Ectodermal cell (in vitro differentiated cells): Measurements from ENCODE around the gene GRAMD1A.

ENCODE experiments used
- H3K27ac ChIP-seq: 2 replicates; pipeline ENCODE4 v1.7.0; 2013; ENCODE audit warnings: mild to moderate bottlenecking, low read depth, low read length; ENCODE audit not compliant: insufficient read depth, poor library complexity, severe bottlenecking
- H3K27me3 ChIP-seq: 2 replicates; pipeline ENCODE4 v1.7.0; 2013; ENCODE audit warnings: mild to moderate bottlenecking, low read length; ENCODE audit not compliant: insufficient read depth, control insufficient read depth, poor library complexity, severe bottlenecking
- H3K36me3 ChIP-seq: one replicate; pipeline ENCODE4 v1.7.0; 2013; ENCODE audit warnings: low read length; ENCODE audit not compliant: control insufficient read depth, insufficient read depth
- H3K4me1 ChIP-seq: one replicate; pipeline ENCODE4 v1.7.0; 2013; ENCODE audit warnings: low read length; ENCODE audit not compliant: control insufficient read depth, insufficient read depth
- H3K4me3 ChIP-seq: 2 replicates; pipeline ENCODE4 v1.7.0; 2013; ENCODE audit warnings: low read depth, low read length, control low read depth; ENCODE audit not compliant: insufficient read depth
- H3K9me3 ChIP-seq: 2 replicates; pipeline ENCODE4 v1.7.0; 2013; ENCODE audit warnings: mild to moderate bottlenecking, low read length, moderate library complexity; ENCODE audit not compliant: control insufficient read depth
- WGBS, 2 experiments: methylation state at CpG; one replicate each; pipeline ENCODE4 v1.1.7; 2013; ENCODE audit warnings: missing lambda C conversion rate in 2 of 2; 5-methylcytosine and 5-hydroxymethylcytosine counted together

The GRAMD1A gene

GRCh38 chr19:34979819-34980640, 20.1 kb upstream of the GRAMD1A start:
- Histone ChIP-seq H3K4me1 (no peaks in the 10 kb centered on the region), H3K9me3 (no peaks in the 10 kb centered on the region), H3K27me3 (no peaks in the 10 kb centered on the region), H3K36me3 (no peaks in the 10 kb centered on the region), H3K27ac (no peak overlapping the region), H3K4me3 (no peak overlapping the region)
- WGBS, 2 experiments, result 84 to 92% methylated on average over 11 to 12 of the region's 12 CpGs

- no peak overlapping the region for H3K27ac ChIP-seq
Measured at GRCh38 chr19:34982275-34982674, 17.8 kb upstream of the GRAMD1A start.

GRCh38 chr19:34983786-34984185, 16.3 kb upstream of the GRAMD1A start:
- no peaks in the 10 kb centered on the region for H3K9me3 ChIP-seq
- no peaks in the 10 kb centered on the region for H3K4me1 ChIP-seq
- no peak overlapping the region for H3K4me3 ChIP-seq
- no peaks in the 10 kb centered on the region for H3K27me3 ChIP-seq
- H3K36me3 ChIP-seq, result no peaks in the 10 kb centered on the region
- no peak overlapping the region for H3K27ac ChIP-seq
- WGBS, 2 experiments, result 90 to 99% methylated on average over 4 of the region's 4 CpGs

More at GRCh38 chr19:34982275-34982674, 17.8 kb upstream of the GRAMD1A start:
- no peaks in the 10 kb centered on the region for H3K4me1 ChIP-seq
- no peaks in the 10 kb centered on the region for H3K36me3 ChIP-seq
- H3K27me3 ChIP-seq, result no peaks in the 10 kb centered on the region
- H3K9me3 ChIP-seq, result no peaks in the 10 kb centered on the region
- 82 to 92% methylated on average over 2 to 4 of the region's 5 CpGs for WGBS, 2 experiments
- no peak overlapping the region for H3K4me3 ChIP-seq

GRCh38 chr19:34984287-34984686, 15.8 kb upstream of the GRAMD1A start:
- no peaks in the 10 kb centered on the region for H3K4me1 ChIP-seq
- WGBS, 2 experiments, result 96 to 100% methylated on average over 2 to 3 of the region's 3 CpGs
- H3K4me3 ChIP-seq, result no peak overlapping the region

DNA sequence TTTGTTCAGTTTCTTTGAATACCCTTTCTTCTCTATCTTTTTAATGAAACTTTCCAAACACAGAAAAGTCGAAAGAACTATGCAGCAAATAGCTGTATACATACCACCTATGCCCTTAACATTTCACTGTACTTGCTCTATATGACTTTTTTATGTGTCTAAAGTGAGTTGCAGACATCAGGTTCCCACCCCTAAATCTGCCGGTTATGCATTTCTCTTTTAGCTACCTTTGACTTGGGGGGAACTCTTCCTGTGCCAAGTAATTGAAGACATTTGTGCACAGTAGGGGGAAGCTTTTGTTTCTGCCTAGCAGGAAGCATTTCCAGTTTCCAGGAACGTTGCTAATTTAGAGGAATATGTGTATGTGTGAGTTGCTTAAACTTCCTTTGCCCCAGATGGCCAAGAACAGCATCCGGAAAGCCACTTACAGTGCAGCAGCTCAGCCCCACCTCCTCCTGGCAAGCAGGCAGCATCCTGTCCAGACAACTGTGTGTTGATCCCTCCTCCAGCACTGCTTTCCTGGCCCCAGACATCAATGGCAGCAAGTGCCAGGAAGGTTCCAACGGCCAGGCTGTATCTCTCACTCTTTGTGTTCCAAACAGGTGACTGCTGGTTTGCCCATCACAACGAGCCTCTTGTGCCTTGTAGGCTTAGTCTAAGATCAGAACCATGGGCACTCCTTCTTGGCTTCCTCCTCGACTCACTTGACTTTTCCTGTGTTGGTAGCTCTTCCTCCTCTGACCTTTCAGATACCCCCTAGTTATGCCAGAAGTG, 14.7 kb upstream of the GRAMD1A start:
- Histone ChIP-seq H3K27ac (no peak overlapping the region), H3K4me3 (no peak overlapping the region), H3K9me3 (no peaks in the 10 kb centered on the region), H3K4me1 (no peaks in the 10 kb centered on the region), H3K36me3 (no peaks in the 10 kb centered on the region), H3K27me3 (no peaks in the 10 kb centered on the region)
- WGBS, 2 experiments, result 52 to 54% methylated on average over 7 of the region's 7 CpGs

More at GRCh38 chr19:34984287-34984686, 15.8 kb upstream of the GRAMD1A start:
- H3K9me3 ChIP-seq, result no peaks in the 10 kb centered on the region
- no peaks in the 10 kb centered on the region for H3K36me3 ChIP-seq
- H3K27ac ChIP-seq, result no peak overlapping the region
- H3K27me3 ChIP-seq, result no peaks in the 10 kb centered on the region

GRCh38 chr19:34988119-34988518, 12.0 kb upstream of the GRAMD1A start:
- H3K27ac ChIP-seq, result no peak overlapping the region
- no peaks in the 10 kb centered on the region for H3K4me1 ChIP-seq
- H3K27me3 ChIP-seq, result no peaks in the 10 kb centered on the region
- WGBS, 2 experiments, result 100% methylated on average over 1 of the region's 1 CpG
- no peak overlapping the region for H3K4me3 ChIP-seq
- H3K36me3 ChIP-seq, result no peaks in the 10 kb centered on the region
- H3K9me3 ChIP-seq, result no peaks in the 10 kb centered on the region

GRCh38 chr19:34989298-34989697, 10.8 kb upstream of the GRAMD1A start:
- Histone ChIP-seq H3K4me3 (no peak overlapping the region), H3K27me3 (no peaks in the 10 kb centered on the region), H3K4me1 (no peaks in the 10 kb centered on the region), H3K36me3 (no peaks in the 10 kb centered on the region), H3K9me3 (no peaks in the 10 kb centered on the region), H3K27ac (no peak overlapping the region)
- WGBS, 2 experiments, result 87 to 94% methylated on average over 6 of the region's 6 CpGs

- Histone ChIP-seq H3K9me3 (no peaks in the 10 kb centered on the region), H3K27me3 (no peaks in the 10 kb centered on the region), H3K27ac (no peak overlapping the region), H3K4me3 (no peak overlapping the region), H3K4me1 (no peaks in the 10 kb centered on the region), H3K36me3 (no peaks in the 10 kb centered on the region)
- 91 to 93% methylated on average over 13 of the region's 13 CpGs for WGBS, 2 experiments
Measured at GRCh38 chr19:34990578-34991192, 9.4 kb upstream of the GRAMD1A start.

DNA sequence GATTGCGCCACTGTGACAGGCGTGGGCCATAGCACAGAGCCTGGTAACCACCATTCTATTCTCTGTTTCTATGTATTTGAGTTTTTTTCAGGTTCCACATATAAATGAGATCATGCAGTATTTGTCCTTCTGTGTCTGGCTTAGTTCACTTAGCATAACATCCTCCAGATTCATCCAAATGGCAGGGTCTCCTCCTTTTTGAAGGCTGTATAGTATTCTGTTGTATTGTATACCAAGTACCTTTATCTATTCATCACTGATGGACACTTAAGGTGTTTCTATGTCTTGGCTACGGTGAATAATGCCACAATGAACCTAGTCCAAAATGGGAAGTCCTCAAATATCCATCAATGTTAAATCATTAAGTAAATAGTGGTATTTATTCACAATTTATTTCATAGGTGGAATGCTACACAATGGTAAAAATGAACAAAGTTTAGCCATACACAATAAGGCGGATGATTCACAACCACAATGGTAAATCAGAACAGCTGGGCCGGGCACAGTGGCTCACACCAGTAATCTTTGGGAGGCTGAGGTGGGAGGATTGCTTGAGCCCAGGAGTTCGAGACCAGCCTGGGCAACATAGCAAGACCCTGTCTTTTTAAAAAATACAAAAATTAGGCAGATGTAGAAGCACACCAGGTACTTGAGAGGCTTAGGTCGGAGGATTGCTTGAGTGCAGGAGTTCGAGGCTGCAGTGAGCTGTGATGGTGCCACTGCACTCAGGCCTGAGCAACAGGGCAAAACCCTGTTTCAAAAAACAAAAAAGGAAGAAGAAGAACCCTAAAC, 8.4 kb upstream of the GRAMD1A start:
- Histone ChIP-seq H3K27me3 (no peaks in the 10 kb centered on the region), H3K9me3 (no peaks in the 10 kb centered on the region), H3K4me3 (no peak overlapping the region), H3K4me1 (no peaks in the 10 kb centered on the region), H3K27ac (no peak overlapping the region), H3K36me3 (no peaks in the 10 kb centered on the region)
- WGBS, 2 experiments, result 92 to 93% methylated on average over 7 to 8 of the region's 8 CpGs
